Neural cell (in vitro differentiated cells): ENCODE results near the gene PPP2R2D. TPM values are rescaled to one million over a fixed set of nuclear protein-coding genes. Genes with fewer than 3 reads are reported as not detected.

Experiments used
- H2AFZ ChIP-seq: fragments of 200-600, 300-800 bp; sonication (generic), shearing (Covaris generic); 2 replicates; pipeline ENCODE4 v1.6.0; 2014; ENCODE audit warnings: low read depth, mild to moderate bottlenecking, antibody characterized with exemption, low read length, moderate library complexity
- H3F3A ChIP-seq: fragments of 200-600 bp; shearing (Covaris generic); 2 replicates; pipeline ENCODE4 v1.6.1; 2016; ENCODE audit warnings: mild to moderate bottlenecking, moderate library complexity, mixed read lengths, antibody characterized with exemption, low read length; ENCODE audit not compliant: insufficient read depth, poor library complexity, severe bottlenecking
- H3K27ac ChIP-seq: fragments of 200-600, 300-800 bp; sonication (generic), shearing (Covaris generic); 2 replicates; pipeline ENCODE4 v1.5.1; 2014; ENCODE audit warnings: mild to moderate bottlenecking, low read length, moderate library complexity
- H3K27me3 ChIP-seq: fragments of 300-800, 200-600 bp; sonication (generic), shearing (Covaris generic); 2 replicates; pipeline ENCODE4 v1.6.0; 2014; ENCODE audit warnings: mild to moderate bottlenecking, low read depth, low read length, moderate library complexity; ENCODE audit not compliant: insufficient read depth
- H3K36me3 ChIP-seq: fragments of 300-800, 200-600 bp; sonication (generic), shearing (Covaris generic); 2 replicates; pipeline ENCODE4 v1.5.1; 2014; ENCODE audit warnings: mild to moderate bottlenecking, antibody characterized with exemption, low read length, moderate library complexity; ENCODE audit not compliant: insufficient read depth
- H3K4me2 ChIP-seq: fragments of 300-800, 200-600 bp; sonication (generic), shearing (Covaris generic); 2 replicates; pipeline ENCODE4 v1.6.0; 2014; ENCODE audit warnings: mild to moderate bottlenecking, low read length
- H3K4me3 ChIP-seq: fragments of 300-800, 200-600 bp; sonication (generic), shearing (Covaris generic); 2 replicates; pipeline ENCODE4 v1.5.1; 2014; ENCODE audit warnings: mild to moderate bottlenecking, low read length, moderate library complexity
- H3K79me2 ChIP-seq: fragments of 200-600 bp; shearing (Covaris generic); replicated peaks from 2 replicates; pipeline ENCODE4 v1.6.0; 2014; ENCODE audit warnings: mild to moderate bottlenecking, low read length, moderate library complexity; ENCODE audit not compliant: insufficient read depth
- H3K9ac ChIP-seq: fragments of 300-800, 200-600 bp; sonication (generic), shearing (Covaris generic); 2 replicates; pipeline ENCODE4 v1.6.1; 2016; ENCODE audit warnings: mild to moderate bottlenecking, low read length, mixed read lengths
- H3K9me2 ChIP-seq: fragments of 200-600 bp; shearing (Covaris generic); 2 replicates; pipeline ENCODE4 v1.6.1; 2016; ENCODE audit warnings: mild to moderate bottlenecking, low read length, mixed read lengths; ENCODE audit not compliant: insufficient read depth
- H3K9me3 ChIP-seq: fragments of 200-600, 300-800 bp; sonication (generic), shearing (Covaris generic); 2 replicates; pipeline ENCODE4 v1.6.1; 2016; ENCODE audit warnings: mild to moderate bottlenecking, mixed run types, low read length, moderate library complexity, mixed read lengths
- H4K20me1 ChIP-seq: fragments of 200-600 bp; shearing (Covaris generic); 2 replicates; pipeline ENCODE4 v1.6.1; 2016; ENCODE audit warnings: mild to moderate bottlenecking, mixed run types; ENCODE audit not compliant: insufficient read depth
- CTCF ChIP-seq: fragments of 450-650 bp; IDR thresholded peaks from 2 replicates; pipeline ENCODE4 v1.5.1; 2014; ENCODE audit warnings: antibody characterized with exemption, mild to moderate bottlenecking, moderate library complexity; ENCODE audit not compliant: poor library complexity, severe bottlenecking
- EP300 ChIP-seq: fragments of 450-650 bp; conservative IDR thresholded peaks from 2 replicates; pipeline ENCODE4 v1.6.1; 2014; ENCODE audit warnings: antibody characterized with exemption, mild to moderate bottlenecking, moderate library complexity; ENCODE audit not compliant: poor library complexity, severe bottlenecking
- EZH2 ChIP-seq: fragments of 200-600, 300-800 bp; shearing (Covaris generic), sonication (generic); IDR thresholded peaks from 2 replicates; pipeline ENCODE4 v1.6.1; 2014; ENCODE audit warnings: antibody characterized with exemption, low read length, borderline replicate concordance, mild to moderate bottlenecking; ENCODE audit not compliant: insufficient read depth, poor library complexity, severe bottlenecking
- MXI1 ChIP-seq: fragments of 450-650 bp; conservative IDR thresholded peaks from 2 replicates; pipeline ENCODE4 v1.6.1; 2014; ENCODE audit warnings: antibody characterized with exemption, mild to moderate bottlenecking; ENCODE audit not compliant: poor library complexity, severe bottlenecking
- POLR2AphosphoS5 ChIP-seq: IDR thresholded peaks from 2 replicates; pipeline ENCODE4 v1.6.1; 2012
- RAD21 ChIP-seq: fragments of 450-650 bp; conservative IDR thresholded peaks from 2 replicates; pipeline ENCODE4 v1.6.1; 2014; ENCODE audit warnings: antibody characterized with exemption, mild to moderate bottlenecking, moderate library complexity
- REST ChIP-seq: IDR thresholded peaks from 2 replicates; pipeline ENCODE4 v1.6.1; 2012; ENCODE audit warnings: borderline replicate concordance
- SMC3 ChIP-seq: fragments of 450-650 bp; conservative IDR thresholded peaks from 2 replicates; pipeline ENCODE4 v1.6.1; 2014; ENCODE audit warnings: antibody characterized with exemption, mild to moderate bottlenecking, moderate library complexity; ENCODE audit not compliant: poor library complexity
- TAF1 ChIP-seq: IDR thresholded peaks from 2 replicates; pipeline ENCODE4 v1.6.1; 2012; ENCODE audit warnings: low read depth
- polyA plus RNA-seq: library from polyadenylated mRNA; depleted of rRNA; stranded (reverse); fragments of >200 nt; gene quantifications from 2 replicates; pipeline ENCODE4 v1.2.3, GENCODE V29; 2014

Gene PPP2R2D
- polyA plus RNA-seq, 1 donor from 2014 or later = 71.7 TPM

- TF ChIP-seq CTCF = no peak
- TF ChIP-seq EZH2 = no peak
- H3K9me2 ChIP-seq = no peaks in the 10 kb centered on the region
- H3K9me3 ChIP-seq = no peaks in the 10 kb centered on the region
- H3K4me3 ChIP-seq = no peak overlapping the region
- H3K36me3 ChIP-seq = no peaks in the 10 kb centered on the region
- no peak overlapping the region for H3K9ac ChIP-seq
- H2AFZ ChIP-seq = no peak overlapping the region
- no peak overlapping the region for H3K27ac ChIP-seq
- H4K20me1 ChIP-seq = no peaks in the 10 kb centered on the region
- H3F3A ChIP-seq = no peaks in the 10 kb centered on the region
- no peaks in the 10 kb centered on the region for H3K27me3 ChIP-seq
- no peaks in the 10 kb centered on the region for H3K79me2 ChIP-seq
- no peak overlapping the region for H3K4me2 ChIP-seq
These were observed 47.2 kb upstream of the PPP2R2D start for GRCh38 chr10:131853610-131853964.

- H3K9ac ChIP-seq = no peak overlapping the region
- no peaks in the 10 kb centered on the region for H3K9me3 ChIP-seq
- H3K9me2 ChIP-seq = no peaks in the 10 kb centered on the region
- H3K4me3 ChIP-seq = no peak overlapping the region
- H2AFZ ChIP-seq = no peak overlapping the region
- H3K79me2 ChIP-seq = no peaks in the 10 kb centered on the region
- no peak overlapping the region for H3K4me2 ChIP-seq
- no peaks in the 10 kb centered on the region for H3K27me3 ChIP-seq
- TF ChIP-seq RAD21 (no peak), TAF1 (no peak), SMC3 (no peak), POLR2AphosphoS5 (no peak), EP300 (no peak), REST (no peak), EZH2 (no peak), MXI1 (no peak), CTCF (no peak)
- no peaks in the 10 kb centered on the region for H3K36me3 ChIP-seq
- no peaks in the 10 kb centered on the region for H4K20me1 ChIP-seq
- no peak overlapping the region for H3K27ac ChIP-seq
- H3F3A ChIP-seq = no peaks in the 10 kb centered on the region
These were observed 46.1 kb upstream of the PPP2R2D start for GRCh38 chr10:131854579-131855335.
